Left lung (tissue), 10 donors: Measurements from ENCODE around the gene NSL1. TPM values are rescaled to one million over a fixed set of nuclear protein-coding genes. Genes with fewer than 3 reads are reported as not detected.
"Not testable (repeated sequence)": the region's sequence is repeated elsewhere in the genome, so short reads cannot be mapped to it uniquely, and the experiment has no call there.

Experiments used
- ATAC-seq: fragments of 200-7000 bp; cut with Tn5 transposase; one replicate; pipeline ENCODE4 v1.9.1; 2020; ENCODE audit warnings: moderate library complexity
- DNase-seq, 4 donors: peaks; one replicate each; pipeline ENCODE4 v3.0.0-alpha.2; 2013 to 2020
- H3K27ac ChIP-seq, 2 donors: fragments of 200-600 bp; sonication (generic) in 1 of 2; one replicate each; pipeline versions ENCODE4 v1.5.0 to v1.8.0; 2020 to 2021
- H3K27me3 ChIP-seq, 2 donors: fragments of 200-600 bp; sonication (generic) in 1 of 2; one replicate each; pipeline versions ENCODE4 v1.5.0 to v1.8.0; 2020 to 2021
- H3K36me3 ChIP-seq, 2 donors: fragments of 200-600 bp; sonication (generic) in 1 of 2; one replicate each; pipeline versions ENCODE4 v1.5.0 to v1.8.0; 2020 to 2021
- H3K4me1 ChIP-seq, 2 donors: fragments of 200-600 bp; one replicate each; pipeline ENCODE4 v1.8.0; 2021
- H3K4me3 ChIP-seq, 2 donors: fragments of 200-600 bp; sonication (generic) in 1 of 2; one replicate each; pipeline versions ENCODE4 v1.5.0 to v1.8.0; 2020 to 2021; ENCODE audit warnings: mild to moderate bottlenecking in 1 of 2
- H3K9me3 ChIP-seq, 2 donors: fragments of 200-600 bp; sonication (generic) in 1 of 2; one replicate each; pipeline versions ENCODE4 v1.5.0 to v1.8.0; 2020 to 2021
- CTCF ChIP-seq, 2 donors: fragments of 200-600 bp; sonication (generic) in 1 of 2; IDR thresholded peaks; one replicate each; pipeline versions ENCODE4 v1.5.0 to v1.8.0; 2021; ENCODE audit warnings: antibody characterized with exemption in 2 of 2
- intact Hi-C, 2 donors: fragments of 100-400 bp; cut with DNase I; formaldehyde crosslinking; loops; one replicate each; pipeline versions ENCODE4 v1.11.2 to v1.14.2; 2022
- polyA plus RNA-seq, 6 donors: library from polyadenylated mRNA; unstranded; fragments of 120-200 nt; gene quantifications; one replicate each; pipeline ENCODE4 v1.2.1, GENCODE V29; 2013; ENCODE audit not compliant: insufficient read length in 6 of 6
- total RNA-seq, 2 donors: library from RNA; stranded (reverse); fragmentation: NEBNext Ultra II Directional; extraction: Animal tissue kit (Norgen Biotek cat#: 25700); gene quantifications; one replicate each; pipeline ENCODE4 v1.2.1, GENCODE V29; 2021
- donor health status: DM: no; HTN: yes; CAD: no.
- donor health status: DM: no; HTN: no; CAD: no.

The NSL1 gene
- total and polyA plus RNA-seq, 8 donors, result 31.1 to 43.7 (median 41.3) TPM

DNA sequence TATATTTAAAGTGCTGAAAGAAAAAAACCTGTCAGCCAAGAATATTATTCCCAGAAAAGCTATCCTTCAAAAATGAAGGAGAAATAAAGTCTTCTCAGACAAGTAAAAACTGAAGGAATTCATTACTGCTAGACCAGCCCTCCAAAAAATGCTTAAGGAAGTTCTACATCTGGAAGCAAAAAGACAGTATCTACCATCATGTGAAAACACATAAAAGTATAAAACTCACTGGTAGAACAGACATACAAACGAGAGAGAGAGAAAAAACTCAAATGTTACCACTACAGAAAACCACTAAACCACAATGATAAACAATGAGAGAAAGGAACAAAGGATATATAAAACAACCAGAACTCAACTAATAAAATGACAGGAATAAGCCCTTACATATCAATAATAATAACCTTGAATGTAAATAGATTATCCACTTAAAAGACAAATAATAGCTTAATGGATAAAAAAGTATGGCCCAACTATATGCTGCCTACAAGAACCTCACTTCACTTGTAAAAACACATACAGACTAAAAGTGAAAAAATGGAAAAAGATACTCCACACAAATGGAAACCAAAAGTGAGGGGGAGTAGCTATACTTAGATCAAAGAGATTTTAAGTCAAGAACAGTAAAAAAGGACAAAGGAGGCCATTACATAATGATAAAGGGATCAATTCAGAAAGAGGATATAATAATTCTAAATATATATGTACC lies 22.0 kb downstream of the NSL1 start:
- Histone ChIP-seq H3K4me3 (no peak overlapping the region), H3K4me1 (peaks cover 0 to 5% of the 10 kb centered on the region in 2 donors), H3K9me3 (peaks cover 0 to 40% of the 10 kb centered on the region in 2 donors), H3K27ac (no peak overlapping the region), H3K36me3 (peaks cover 0 to 14% of the 10 kb centered on the region in 2 donors), H3K27me3 (no peaks in the 10 kb centered on the region)
- DNase-seq, result no peak
- intact Hi-C loops, result no loop called here
- ATAC-seq, result no peak
- no peak for TF ChIP-seq CTCF (IDR thresholded peaks at IDR 0.05)

- H3K4me3 ChIP-seq, intact Hi-C loops, H3K27me3 ChIP-seq, H3K4me1 ChIP-seq, H3K27ac ChIP-seq, DNase-seq, ATAC-seq: not testable (repeated sequence)
- Histone ChIP-seq H3K9me3 (peaks cover 0 to 39% of the 10 kb centered on the region in 2 donors), H3K36me3 (peaks cover 0 to 17% of the 10 kb centered on the region in 2 donors)
Measured at GRCh38 chr1:212766825-212767224, 24.8 kb downstream of the NSL1 start.

GRCh38 chr1:212764718-212765281 lies 26.8 kb downstream of the NSL1 start:
- ATAC-seq, H3K27me3 ChIP-seq, intact Hi-C loops, H3K4me1 ChIP-seq, H3K4me3 ChIP-seq, H3K27ac ChIP-seq, DNase-seq: not testable (repeated sequence)
- Histone ChIP-seq H3K36me3 (peaks cover 0 to 16% of the 10 kb centered on the region in 2 donors), H3K9me3 (peaks cover 0 to 29% of the 10 kb centered on the region in 2 donors)

- no peak for TF ChIP-seq CTCF (IDR thresholded peaks at IDR 0.05)
- Histone ChIP-seq H3K9me3 (peaks cover 0 to 11% of the 10 kb centered on the region in 2 donors), H3K4me1 (no peaks in the 10 kb centered on the region), H3K4me3 (no peak overlapping the region), H3K36me3 (peaks cover 0 to 11% of the 10 kb centered on the region in 2 donors), H3K27me3 (no peaks in the 10 kb centered on the region), H3K27ac (no peak overlapping the region)
- ATAC-seq (no peak), DNase-seq (peak in 1 of 4 donors; percentile 55)
- intact Hi-C loops, result no loop called here
Measured at GRCh38 chr1:212762839-212763238, 28.7 kb downstream of the NSL1 start.

DNA sequence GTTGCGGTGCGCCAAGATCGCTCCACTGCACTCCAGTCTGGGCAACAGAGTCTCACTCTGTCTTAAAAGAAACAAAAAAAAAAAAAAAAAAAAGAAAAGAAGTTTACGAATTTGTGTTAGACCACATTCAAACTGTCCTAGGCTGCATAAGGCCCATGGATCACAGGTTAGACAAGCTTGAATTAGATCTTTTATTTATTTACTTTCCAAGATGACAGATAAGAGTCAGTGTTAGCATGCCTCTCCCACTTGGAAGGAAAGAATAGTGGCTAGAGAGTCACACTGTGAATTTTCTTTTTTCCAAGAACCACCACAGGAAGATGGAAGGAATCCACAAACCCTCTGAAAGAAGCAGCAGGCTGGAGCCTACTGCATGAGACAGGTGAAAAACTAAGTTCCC lies 29.3 kb downstream of the NSL1 start:
- intact Hi-C loops, result no loop called here
- ATAC-seq (no peak), DNase-seq (no peak)
- no peak overlapping the region for H3K27ac ChIP-seq
- TF ChIP-seq CTCF (IDR thresholded peaks at IDR 0.05), result no peak
- no peaks in the 10 kb centered on the region for H3K4me1 ChIP-seq
- peaks cover 0 to 5% of the 10 kb centered on the region in 2 donors for H3K9me3 ChIP-seq
- no peak overlapping the region for H3K4me3 ChIP-seq
- peaks cover 0 to 11% of the 10 kb centered on the region in 2 donors for H3K36me3 ChIP-seq
- no peaks in the 10 kb centered on the region for H3K27me3 ChIP-seq

- ATAC-seq (peak; percentile 69), DNase-seq (peak in 1 of 4 donors; percentile 34)
- no peaks in the 10 kb centered on the region for H3K27me3 ChIP-seq
- no peak overlapping the region for H3K27ac ChIP-seq
- intact Hi-C loops, result no loop called here
- H3K4me1 ChIP-seq, result no peaks in the 10 kb centered on the region
- H3K9me3 ChIP-seq, result no peaks in the 10 kb centered on the region
- TF ChIP-seq CTCF (IDR thresholded peaks at IDR 0.05), result peak in 1 of 2 donors; percentile 9
- H3K36me3 ChIP-seq, result peaks cover 0 to 7% of the 10 kb centered on the region in 2 donors
- H3K4me3 ChIP-seq, result no peak overlapping the region
Measured at GRCh38 chr1:212760126-212760823, 31.3 kb downstream of the NSL1 start.
